ENCODE data around the gene PKNOX1. TPM values are rescaled to one million over a fixed set of nuclear protein-coding genes. Genes with fewer than 3 reads are reported as not detected.

Gene PKNOX1
- total and polyA plus RNA-seq, 8 donors = 4.9 to 88.7 (median 15.4) TPM

DNA sequence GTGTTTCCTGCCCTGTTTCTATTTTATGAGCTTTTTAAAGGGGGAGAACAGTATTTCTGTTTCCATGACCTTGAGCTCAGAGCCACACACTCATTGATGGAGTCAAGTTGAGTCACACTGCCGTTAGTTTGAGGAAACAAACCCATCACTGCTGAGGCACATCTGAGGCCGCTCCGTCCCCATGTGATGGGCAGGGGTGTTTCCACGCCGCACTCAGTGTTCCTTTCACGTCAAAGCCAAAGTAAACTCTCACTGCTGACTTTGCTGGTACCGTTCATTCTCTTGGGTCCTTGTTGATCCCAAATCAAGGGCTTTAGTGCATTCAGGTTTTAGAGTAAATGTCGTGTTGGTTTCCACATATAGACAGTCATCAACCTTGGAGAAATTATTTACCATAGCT is 48.8 kb downstream of the PKNOX1 start:
- Histone ChIP-seq H3K27me3 (no peaks in the 10 kb centered on the region), H3K36me3 (peaks cover 30 to 98% (median 95%) of the 10 kb centered on the region in 4 donors), H3K27ac (no peak overlapping the region), H3K9me3 (no peaks in the 10 kb centered on the region), H3K4me3 (no peak overlapping the region), H3K4me1 (no peaks in the 10 kb centered on the region)
- no peak for TF ChIP-seq POLR2AphosphoS5 (IDR thresholded peaks at IDR 0.05)
- no peak for TF ChIP-seq POLR2A (IDR thresholded peaks at IDR 0.05)
- TF ChIP-seq EP300 (IDR thresholded peaks at IDR 0.05) = no peak
- TF ChIP-seq CTCF (IDR thresholded peaks at IDR 0.05) = no peak
- intact Hi-C loops (cut with DNase I; ENCODE audit: low total_unique reads) = no loop called here
- WGBS, 5 donors = 88 to 95% (median 93%) methylated on average over 8 of the region's 8 CpGs
- no peak for DNase-seq

- Histone ChIP-seq H3K27ac (no peak overlapping the region), H3K4me3 (no peak overlapping the region), H3K27me3 (no peaks in the 10 kb centered on the region), H3K9me3 (no peaks in the 10 kb centered on the region), H3K36me3 (peaks cover 37 to 99% (median 97%) of the 10 kb centered on the region in 4 donors), H3K4me1 (no peaks in the 10 kb centered on the region)
- no peak for TF ChIP-seq POLR2AphosphoS5 (IDR thresholded peaks at IDR 0.05)
- TF ChIP-seq CTCF (IDR thresholded peaks at IDR 0.05) = no peak
- TF ChIP-seq POLR2A (IDR thresholded peaks at IDR 0.05) = no peak
- TF ChIP-seq EP300 (IDR thresholded peaks at IDR 0.05) = no peak
- DNase-seq = no peak
- WGBS, 5 donors = 85 to 94% (median 92%) methylated on average over 17 of the region's 17 CpGs
- intact Hi-C loops (cut with DNase I; ENCODE audit: low total_unique reads) = no loop called here
Measured at GRCh38 chr21:43024439-43025136, 50.2 kb downstream of the PKNOX1 start.

DNA sequence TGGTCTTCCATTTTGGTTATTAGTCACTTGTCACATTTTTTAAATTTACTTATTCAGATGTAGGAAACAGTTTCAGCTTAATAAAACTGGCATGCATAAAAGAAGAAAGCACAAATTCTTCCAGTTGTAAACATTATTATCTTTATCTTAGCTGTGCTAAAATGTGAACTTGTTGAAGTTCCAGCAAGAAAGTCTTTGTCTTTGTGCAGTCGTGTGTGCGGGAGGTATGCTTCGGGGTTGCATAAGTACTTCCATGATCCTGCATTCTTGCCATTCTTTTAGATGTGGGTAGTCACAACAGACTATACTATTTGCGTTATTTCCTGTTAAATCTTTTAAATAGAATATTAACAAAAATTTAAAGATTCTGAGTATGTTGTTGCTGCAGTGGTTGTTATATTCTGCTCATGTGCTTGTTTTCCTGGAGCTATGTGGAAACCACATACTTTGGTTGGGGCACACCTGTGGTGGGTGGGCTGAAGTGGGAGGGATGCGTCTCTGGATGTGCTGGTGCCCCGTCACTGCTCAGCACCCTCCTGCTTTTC is 51.3 kb downstream of the PKNOX1 start:
- no peak for DNase-seq
- no peaks in the 10 kb centered on the region for H3K9me3 ChIP-seq
- 85 to 91% (median 88%) methylated on average over 6 of the region's 6 CpGs for WGBS, 5 donors
- H3K4me3 ChIP-seq = no peak overlapping the region
- no peaks in the 10 kb centered on the region for H3K27me3 ChIP-seq
- intact Hi-C loops (cut with DNase I; ENCODE audit: low total_unique reads) = no loop called here
- no peaks in the 10 kb centered on the region for H3K4me1 ChIP-seq
- H3K27ac ChIP-seq = no peak overlapping the region
- TF ChIP-seq CTCF (IDR thresholded peaks at IDR 0.05) (no peak), POLR2A (IDR thresholded peaks at IDR 0.05) (no peak)
- H3K36me3 ChIP-seq = peaks cover 47 to 99% (median 98%) of the 10 kb centered on the region in 4 donors

- 88 to 92% (median 90%) methylated on average over 27 of the region's 27 CpGs for WGBS, 5 donors
- intact Hi-C loops (cut with DNase I; ENCODE audit: low total_unique reads) = no loop called here
Measured at GRCh38 chr21:43027846-43028731, 53.7 kb downstream of the PKNOX1 start.

More at GRCh38 chr21:43027846-43028731, 53.7 kb downstream of the PKNOX1 start:
- no peak for DNase-seq
- no peaks in the 10 kb centered on the region for H3K9me3 ChIP-seq
- H3K27me3 ChIP-seq = no peaks in the 10 kb centered on the region
- H3K4me1 ChIP-seq = no peaks in the 10 kb centered on the region
- no peak overlapping the region for H3K4me3 ChIP-seq
- peaks cover 38 to 99% (median 98%) of the 10 kb centered on the region in 4 donors for H3K36me3 ChIP-seq
- H3K27ac ChIP-seq = no peak overlapping the region
- TF ChIP-seq EP300 (IDR thresholded peaks at IDR 0.05) (no peak), CTCF (IDR thresholded peaks at IDR 0.05) (no peak), POLR2AphosphoS5 (IDR thresholded peaks at IDR 0.05) (no peak), POLR2A (IDR thresholded peaks at IDR 0.05) (no peak)
